B cell (primary cell): Measurements from ENCODE around the gene KPNA1.

Source experiments
- EZH2 ChIP-seq: IDR thresholded peaks from 2 replicates; pipeline ENCODE4 v1.6.1; 2012; ENCODE audit warnings: borderline replicate concordance, low read depth, mild to moderate bottlenecking, moderate library complexity, low read length; ENCODE audit not compliant: insufficient read depth, poor library complexity, severe bottlenecking
- TF ChIP-seq, protein P1 (sequence below): fragments of 200-600 bp; IDR thresholded peaks from one replicate; pipeline ENCODE4 v1.8.0; 2022; ENCODE audit warnings: antibody characterized with exemption, mild to moderate bottlenecking

GRCh38 chr3:122519693-122520092 lies 5.0 kb upstream of the KPNA1 start:
- TF ChIP-seq, protein P1, sequence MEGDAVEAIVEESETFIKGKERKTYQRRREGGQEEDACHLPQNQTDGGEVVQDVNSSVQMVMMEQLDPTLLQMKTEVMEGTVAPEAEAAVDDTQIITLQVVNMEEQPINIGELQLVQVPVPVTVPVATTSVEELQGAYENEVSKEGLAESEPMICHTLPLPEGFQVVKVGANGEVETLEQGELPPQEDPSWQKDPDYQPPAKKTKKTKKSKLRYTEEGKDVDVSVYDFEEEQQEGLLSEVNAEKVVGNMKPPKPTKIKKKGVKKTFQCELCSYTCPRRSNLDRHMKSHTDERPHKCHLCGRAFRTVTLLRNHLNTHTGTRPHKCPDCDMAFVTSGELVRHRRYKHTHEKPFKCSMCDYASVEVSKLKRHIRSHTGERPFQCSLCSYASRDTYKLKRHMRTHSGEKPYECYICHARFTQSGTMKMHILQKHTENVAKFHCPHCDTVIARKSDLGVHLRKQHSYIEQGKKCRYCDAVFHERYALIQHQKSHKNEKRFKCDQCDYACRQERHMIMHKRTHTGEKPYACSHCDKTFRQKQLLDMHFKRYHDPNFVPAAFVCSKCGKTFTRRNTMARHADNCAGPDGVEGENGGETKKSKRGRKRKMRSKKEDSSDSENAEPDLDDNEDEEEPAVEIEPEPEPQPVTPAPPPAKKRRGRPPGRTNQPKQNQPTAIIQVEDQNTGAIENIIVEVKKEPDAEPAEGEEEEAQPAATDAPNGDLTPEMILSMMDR: no peak
- no peak for TF ChIP-seq EZH2
